PC-3 (cell line): ENCODE measurements around the gene NACAD.

Experiments used
- EZH2 ChIP-seq: fragments of 300-600 bp; sonication (generic); IDR thresholded peaks from one replicate; pipeline ENCODE4 v1.6.1; 2017; ENCODE audit warnings: antibody characterized with exemption, mild to moderate bottlenecking, low read length; ENCODE audit not compliant: unreplicated experiment
- EZH2phosphoT487 ChIP-seq: fragments of 300-600 bp; sonication (generic); IDR thresholded peaks from 2 replicates; pipeline ENCODE4 v1.6.1; 2018; ENCODE audit warnings: mild to moderate bottlenecking, antibody characterized with exemption, low read length, borderline replicate concordance
- TF ChIP-seq, protein P1 (sequence below): fragments of 300-600 bp; sonication (generic); conservative IDR thresholded peaks from 2 replicates; pipeline ENCODE4 v1.5.1; 2017; ENCODE audit warnings: antibody characterized with exemption, low read depth, mild to moderate bottlenecking, low read length

DNA sequence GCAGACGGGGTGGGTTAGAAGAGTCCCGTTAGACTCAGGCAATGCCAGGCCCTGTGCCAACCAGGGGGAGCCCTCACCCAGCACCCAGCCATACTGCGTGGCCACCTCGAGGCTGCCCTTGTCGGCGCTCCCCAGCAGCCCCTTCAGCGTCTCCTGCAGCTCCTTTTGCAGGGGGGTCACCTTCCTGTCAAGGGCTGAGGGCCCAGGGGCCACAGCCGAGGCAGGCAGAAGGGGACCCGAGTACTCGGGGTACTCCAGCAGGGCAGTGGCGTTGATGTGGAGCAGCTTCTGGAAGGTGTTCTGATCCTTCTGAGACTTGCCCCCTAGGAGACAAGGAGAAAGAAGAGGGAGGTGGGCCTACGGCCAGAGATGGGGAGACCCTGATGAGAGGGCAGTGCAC, 13.0 kb upstream of the NACAD start:
- TF ChIP-seq, protein P1, sequence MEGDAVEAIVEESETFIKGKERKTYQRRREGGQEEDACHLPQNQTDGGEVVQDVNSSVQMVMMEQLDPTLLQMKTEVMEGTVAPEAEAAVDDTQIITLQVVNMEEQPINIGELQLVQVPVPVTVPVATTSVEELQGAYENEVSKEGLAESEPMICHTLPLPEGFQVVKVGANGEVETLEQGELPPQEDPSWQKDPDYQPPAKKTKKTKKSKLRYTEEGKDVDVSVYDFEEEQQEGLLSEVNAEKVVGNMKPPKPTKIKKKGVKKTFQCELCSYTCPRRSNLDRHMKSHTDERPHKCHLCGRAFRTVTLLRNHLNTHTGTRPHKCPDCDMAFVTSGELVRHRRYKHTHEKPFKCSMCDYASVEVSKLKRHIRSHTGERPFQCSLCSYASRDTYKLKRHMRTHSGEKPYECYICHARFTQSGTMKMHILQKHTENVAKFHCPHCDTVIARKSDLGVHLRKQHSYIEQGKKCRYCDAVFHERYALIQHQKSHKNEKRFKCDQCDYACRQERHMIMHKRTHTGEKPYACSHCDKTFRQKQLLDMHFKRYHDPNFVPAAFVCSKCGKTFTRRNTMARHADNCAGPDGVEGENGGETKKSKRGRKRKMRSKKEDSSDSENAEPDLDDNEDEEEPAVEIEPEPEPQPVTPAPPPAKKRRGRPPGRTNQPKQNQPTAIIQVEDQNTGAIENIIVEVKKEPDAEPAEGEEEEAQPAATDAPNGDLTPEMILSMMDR, result no peak
- TF ChIP-seq EZH2 (no peak), EZH2phosphoT487 (no peak)
